GM06990 (cell line): ENCODE data around the gene TBX2.

ENCODE experiments used
- DNase-seq: peaks from one replicate; pipeline ENCODE4 v3.0.0-alpha.2; 2011; ENCODE audit not compliant: insufficient read length; ENCODE audit errors: extremely low read depth
- H3K27me3 ChIP-seq: replicated peaks from 2 replicates; pipeline ENCODE4 v1.6.0; 2011; ENCODE audit warnings: low read length; ENCODE audit not compliant: control insufficient read depth, insufficient read depth
- H3K36me3 ChIP-seq: 2 replicates; pipeline ENCODE4 v1.5.1; 2011; ENCODE audit warnings: low read length; ENCODE audit not compliant: control insufficient read depth, insufficient read depth
- H3K4me3 ChIP-seq: replicated peaks from 2 replicates; pipeline ENCODE4 v1.5.1; 2011; ENCODE audit warnings: low read depth, mild to moderate bottlenecking, control low read depth, low read length
- CTCF ChIP-seq: IDR thresholded peaks from 2 replicates; pipeline ENCODE4 v1.5.1; 2011; ENCODE audit warnings: low read length, control low read depth, mild to moderate bottlenecking, inconsistent platforms; ENCODE audit not compliant: insufficient read depth, poor library complexity, severe bottlenecking

Gene TBX2

GRCh38 chr17:61457226-61457983 lies 57.8 kb downstream of the TBX2 start:
- Histone ChIP-seq H3K27me3 (no peaks in the 10 kb centered on the region; the same call in none of the 2 replicates), H3K4me3 (no peak overlapping the region), H3K36me3 (no peaks in the 10 kb centered on the region)
- DNase-seq = no peak
- no peak for TF ChIP-seq CTCF

- Histone ChIP-seq H3K27me3 (no peaks in the 10 kb centered on the region; the same call in none of the 2 replicates), H3K4me3 (no peak overlapping the region), H3K36me3 (no peaks in the 10 kb centered on the region)
- TF ChIP-seq CTCF = no peak
- DNase-seq = no peak
Observed at GRCh38 chr17:61458000-61458399, 58.4 kb downstream of the TBX2 start.

- H3K4me3 ChIP-seq = no peak overlapping the region
- TF ChIP-seq CTCF = no peak
- no peaks in the 10 kb centered on the region for H3K36me3 ChIP-seq
- no peak for DNase-seq
- no peaks in the 10 kb centered on the region; the same call in none of the 2 replicates for H3K27me3 ChIP-seq
Observed at GRCh38 chr17:61458421-61459141, 58.9 kb downstream of the TBX2 start.
